Naive B cell (primary cell): ENCODE results near the gene DEPP1. TPM values are rescaled to one million over a fixed set of nuclear protein-coding genes. Genes with fewer than 3 reads are reported as not detected.

ENCODE experiments used
- ATAC-seq, 2 donors: fragments of 150-1000 bp; cut with Tn5 transposase; 2 replicates each; pipeline ENCODE4 v1.10.0; 2021; ENCODE audit warnings: low read depth in 2 of 2, mild to moderate bottlenecking in 2 of 2, moderate library complexity in 2 of 2
- DNase-seq: peaks from one replicate; pipeline ENCODE4 v3.0.0; 2022
- H3K27ac Mint-ChIP-seq, 6 donors: one replicate each; pipeline ENCODE4 v1.8.0; 2020 to 2022; ENCODE audit warnings: mild to moderate bottlenecking in 6 of 6, mixed read lengths in 6 of 6, moderate library complexity in 5 of 6, inconsistent platforms in 2 of 6
- H3K27me3 Mint-ChIP-seq, 3 donors: one replicate each; pipeline ENCODE4 v1.8.0; 2021 to 2022; ENCODE audit warnings: mixed read lengths in 3 of 3, mild to moderate bottlenecking in 1 of 3
- H3K36me3 Mint-ChIP-seq, 2 donors: one replicate each; pipeline ENCODE4 v1.8.0; 2020 to 2022; ENCODE audit warnings: mixed read lengths in 2 of 2, inconsistent platforms in 1 of 2, mild to moderate bottlenecking in 1 of 2
- H3K4me1 Mint-ChIP-seq, 3 donors: one replicate each; pipeline ENCODE4 v1.8.0; 2020 to 2022; ENCODE audit warnings: mixed read lengths in 3 of 3, inconsistent platforms in 1 of 3, mild to moderate bottlenecking in 1 of 3, moderate library complexity in 1 of 3
- H3K4me3 Mint-ChIP-seq, 8 donors: one replicate each; pipeline ENCODE4 v1.8.0; 2020 to 2022; ENCODE audit warnings: mild to moderate bottlenecking in 8 of 8, mixed read lengths in 8 of 8, moderate library complexity in 8 of 8, inconsistent platforms in 2 of 8
- H3K9me3 Mint-ChIP-seq, 7 donors: one replicate each; pipeline ENCODE4 v1.8.0; 2020 to 2022; ENCODE audit warnings: mixed read lengths in 7 of 7, mild to moderate bottlenecking in 5 of 7, inconsistent platforms in 2 of 7, moderate library complexity in 1 of 7
- polyA plus RNA-seq, 6 donors: library from polyadenylated mRNA; unstranded; fragments of 300-500 nt; fragmentation: Illumina TruSeq; gene quantifications; one replicate each; pipeline ENCODE4 v1.2.3, GENCODE V29; 2021; ENCODE audit warnings: low read depth in 6 of 6

The DEPP1 gene
- polyA plus RNA-seq, 6 donors from 2014 or later, result not detected

DNA sequence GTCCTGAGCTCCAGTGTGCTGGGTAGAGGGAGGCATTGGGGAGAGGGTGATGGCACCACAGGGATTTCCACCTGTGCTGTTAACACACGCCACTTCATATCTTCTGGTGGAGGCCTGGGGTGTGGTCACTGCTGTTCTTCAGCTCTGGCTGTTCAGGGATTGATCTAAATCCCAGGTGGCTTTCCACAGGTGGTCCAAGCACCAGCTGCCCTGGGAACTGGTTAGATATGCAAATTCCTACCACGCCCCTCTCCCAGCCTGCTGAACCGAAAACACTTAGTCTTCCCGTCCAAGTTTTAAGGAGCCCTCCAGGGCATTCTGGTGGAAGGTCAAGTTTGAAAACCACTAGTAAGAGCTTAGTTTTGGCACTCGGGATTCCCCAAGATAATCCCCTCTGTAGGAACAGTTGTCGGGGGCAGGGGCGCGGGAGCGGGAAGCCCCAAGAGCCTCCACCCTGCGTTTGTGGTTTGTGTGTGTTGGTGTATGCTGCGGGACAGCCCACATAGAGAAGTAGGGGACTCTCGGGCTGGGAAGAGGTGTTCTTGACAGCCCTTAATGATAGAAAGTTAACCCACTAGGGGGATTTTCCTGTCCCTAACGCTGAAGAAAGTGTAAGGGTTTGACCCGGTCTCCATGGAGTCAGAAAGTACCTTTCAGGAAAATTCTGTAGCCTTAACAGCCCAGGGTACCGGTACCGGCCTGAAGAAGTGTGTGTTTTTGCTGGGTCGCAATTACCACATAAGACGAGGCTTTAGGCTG lies 5.1 kb downstream of the DEPP1 start:
- ATAC-seq (peak; percentile 59 to 62), DNase-seq (no peak)
- peak overlapping the region; percentile 46 to 93 (median 74) for H3K27ac Mint-ChIP-seq
- peaks cover 18 to 29% (median 29%) of the 10 kb centered on the region in 3 donors for H3K4me1 Mint-ChIP-seq
- no peaks in the 10 kb centered on the region for H3K9me3 Mint-ChIP-seq
- H3K36me3 Mint-ChIP-seq, result no peaks in the 10 kb centered on the region
- peaks cover 0 to 13% (median 4%) of the 10 kb centered on the region in 3 donors for H3K27me3 Mint-ChIP-seq
- peak overlapping the region; percentile 57 to 89 (median 76) for H3K4me3 Mint-ChIP-seq

DNA sequence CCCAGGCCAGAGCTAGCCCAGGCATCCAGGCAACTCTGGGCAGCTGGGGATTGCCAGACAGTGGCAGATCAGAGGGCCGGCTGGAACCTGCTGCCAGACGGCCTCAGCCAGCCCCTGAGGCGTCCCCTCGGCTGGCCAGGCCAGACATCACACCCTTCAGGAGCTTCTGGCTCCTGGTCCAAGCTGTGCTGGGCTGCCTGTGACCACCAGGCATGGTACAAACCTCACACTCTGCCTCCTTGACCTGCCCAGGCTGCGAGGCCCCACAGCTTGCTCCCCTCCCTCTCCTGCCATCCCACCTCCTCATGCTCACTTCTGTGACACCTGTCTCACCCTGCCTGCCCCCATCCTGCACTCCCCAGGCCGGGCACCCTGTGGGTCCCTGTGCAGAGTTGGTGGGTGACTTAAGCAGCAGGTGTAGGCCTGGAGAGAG lies 5.7 kb downstream of the DEPP1 start:
- Mint-ChIP-seq H3K27me3 (peaks cover 0 to 13% (median 4%) of the 10 kb centered on the region in 3 donors), H3K36me3 (no peaks in the 10 kb centered on the region), H3K27ac (peak overlapping the region in 3 of 6 donors; percentile 46 to 86 (median 49)), H3K4me3 (peak overlapping the region in 4 of 8 donors; percentile 47 to 78 (median 58)), H3K4me1 (peaks cover 22 to 34% (median 33%) of the 10 kb centered on the region in 3 donors), H3K9me3 (peaks cover 0 to 1% (median 0%) of the 10 kb centered on the region in 7 donors)
- no peak for ATAC-seq
- DNase-seq, result no peak

DNA sequence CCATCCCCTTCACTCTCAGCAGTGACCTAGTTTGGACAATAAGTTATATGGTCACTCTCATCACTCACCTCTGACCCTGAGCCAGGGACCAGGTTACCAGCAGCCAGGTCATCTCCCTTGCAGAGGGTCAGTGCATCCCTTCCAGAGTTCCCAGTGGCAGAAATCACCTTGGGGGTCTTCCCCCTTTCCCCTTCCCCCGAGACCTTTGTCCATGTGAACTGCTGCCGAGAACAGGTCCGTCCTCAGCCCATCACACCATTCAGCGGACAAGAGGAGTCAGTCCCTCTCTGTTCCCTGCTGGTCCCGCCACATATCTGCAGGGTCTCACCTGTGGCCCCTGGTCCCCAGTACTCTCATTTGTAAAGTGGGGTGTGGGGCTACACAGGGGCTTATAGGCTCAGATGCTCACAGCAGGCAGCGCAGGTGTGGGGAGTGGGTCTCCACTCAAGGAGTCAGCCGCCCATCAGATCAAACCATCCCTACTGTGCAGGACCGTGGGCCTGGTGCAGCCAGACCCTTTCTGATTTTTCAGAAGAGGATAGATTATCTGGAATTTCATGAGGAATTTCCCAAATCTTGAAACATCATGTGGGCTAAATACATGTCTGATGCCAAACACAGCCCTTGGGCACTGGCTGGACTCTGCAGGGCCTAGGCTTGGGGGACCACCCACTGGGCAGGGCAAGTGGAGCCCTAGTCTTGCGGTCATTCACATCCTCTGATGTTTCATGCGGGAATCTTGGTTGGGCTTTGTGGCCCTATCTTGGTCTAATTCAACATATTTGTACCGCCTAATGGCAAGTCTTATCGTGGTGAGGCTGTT lies 6.5 kb downstream of the DEPP1 start:
- no peak for ATAC-seq
- H3K27me3 Mint-ChIP-seq, result peaks cover 0 to 12% (median 4%) of the 10 kb centered on the region in 3 donors
- no peak overlapping the region for H3K4me3 Mint-ChIP-seq
- H3K4me1 Mint-ChIP-seq, result peaks cover 26 to 42% (median 39%) of the 10 kb centered on the region in 3 donors
- H3K9me3 Mint-ChIP-seq, result peaks cover 0 to 1% (median 0%) of the 10 kb centered on the region in 7 donors
- H3K27ac Mint-ChIP-seq, result peak overlapping the region in 4 of 6 donors; percentile 26 to 53 (median 48)
- H3K36me3 Mint-ChIP-seq, result no peaks in the 10 kb centered on the region
- DNase-seq, result no peak

DNA sequence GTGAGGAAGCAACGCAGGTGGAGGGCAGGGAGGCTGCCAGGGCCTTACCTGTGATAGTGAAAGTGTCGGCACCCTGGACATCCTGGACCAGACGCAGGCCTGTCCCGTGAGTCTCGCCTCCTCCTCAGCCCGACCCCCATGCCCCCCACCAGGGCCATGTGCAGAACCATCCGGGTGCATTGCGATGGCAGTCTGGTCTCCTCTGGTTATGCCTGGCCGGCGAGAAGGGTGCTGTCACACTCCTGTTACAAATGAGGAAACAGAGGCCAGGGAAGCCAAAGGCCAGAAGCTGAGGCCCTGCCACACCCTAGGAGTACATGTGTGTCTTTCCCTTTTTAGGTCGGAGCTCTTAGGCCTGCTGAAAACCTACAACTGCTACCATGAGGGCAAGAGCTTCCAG lies 7.2 kb downstream of the DEPP1 start:
- H3K36me3 Mint-ChIP-seq, result no peaks in the 10 kb centered on the region
- peaks cover 0 to 5% (median 0%) of the 10 kb centered on the region in 3 donors for H3K27me3 Mint-ChIP-seq
- H3K4me1 Mint-ChIP-seq, result peaks cover 26 to 42% (median 40%) of the 10 kb centered on the region in 3 donors
- DNase-seq (no peak), ATAC-seq (no peak)
- H3K9me3 Mint-ChIP-seq, result peaks cover 0 to 1% (median 0%) of the 10 kb centered on the region in 7 donors
- H3K27ac Mint-ChIP-seq, result peak overlapping the region in 2 of 6 donors; percentile 28 to 70
- H3K4me3 Mint-ChIP-seq, result no peak overlapping the region

DNA sequence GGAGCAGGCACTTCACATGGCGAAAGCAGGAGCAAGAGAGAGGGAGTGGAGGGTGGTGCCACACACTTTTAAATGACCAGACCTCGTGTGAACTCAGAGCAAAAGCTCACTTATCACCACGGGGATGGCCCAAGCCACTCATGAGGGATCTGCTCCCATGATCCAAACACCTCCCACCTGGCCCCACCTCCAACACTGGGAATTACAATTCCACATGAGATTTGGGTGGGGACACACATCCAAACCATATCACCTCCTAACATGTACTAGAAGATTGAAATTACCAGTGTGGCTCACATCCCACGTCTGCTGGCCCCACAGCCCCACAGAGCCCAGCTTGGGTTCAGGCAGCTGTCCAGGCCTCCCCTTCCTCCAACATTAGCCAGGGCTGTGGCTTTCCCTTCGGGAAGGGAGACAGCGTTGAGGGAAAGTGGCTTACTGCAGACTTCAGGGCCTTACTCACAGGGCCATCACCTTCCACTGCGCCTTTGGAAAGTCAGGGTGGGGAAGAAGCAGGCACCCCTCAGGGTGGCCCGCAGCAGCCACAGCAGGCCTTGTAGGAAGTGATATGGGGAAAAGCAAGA lies 7.7 kb downstream of the DEPP1 start:
- DNase-seq (no peak), ATAC-seq (no peak)
- Mint-ChIP-seq H3K4me1 (peaks cover 31 to 48% (median 46%) of the 10 kb centered on the region in 3 donors), H3K27me3 (peaks cover 0 to 2% (median 0%) of the 10 kb centered on the region in 3 donors), H3K4me3 (peak overlapping the region in 1 of 8 donors; percentile 12), H3K27ac (peak overlapping the region in 3 of 6 donors; percentile 28 to 70 (median 68)), H3K9me3 (peaks cover 0 to 1% (median 0%) of the 10 kb centered on the region in 7 donors), H3K36me3 (no peaks in the 10 kb centered on the region)

DNA sequence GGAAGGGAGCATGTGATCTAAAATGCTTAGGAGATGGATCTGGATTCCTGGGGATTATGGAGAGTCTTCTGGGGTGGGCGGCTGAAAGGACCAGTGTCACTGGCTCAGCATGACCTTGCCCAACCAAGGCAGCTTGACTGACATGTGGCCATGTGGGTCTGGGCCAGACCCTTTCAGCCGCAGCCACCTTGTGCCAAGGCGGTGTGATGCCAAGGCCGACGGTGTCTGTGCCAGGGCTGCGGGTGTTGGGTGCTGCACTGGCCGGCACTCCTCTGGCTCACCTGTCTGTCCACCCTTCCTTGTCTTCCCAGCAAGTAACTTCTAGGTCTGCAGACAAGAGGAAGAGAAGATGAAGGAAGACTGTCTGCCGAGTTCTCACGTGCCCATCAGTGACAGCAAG lies 8.8 kb downstream of the DEPP1 start:
- no peak for DNase-seq
- no peak overlapping the region for H3K4me3 Mint-ChIP-seq
- peaks cover 38 to 58% (median 50%) of the 10 kb centered on the region in 3 donors for H3K4me1 Mint-ChIP-seq
- no peak for ATAC-seq
- peaks cover 0 to 1% (median 0%) of the 10 kb centered on the region in 7 donors for H3K9me3 Mint-ChIP-seq
- no peaks in the 10 kb centered on the region for H3K27me3 Mint-ChIP-seq
- no peaks in the 10 kb centered on the region for H3K36me3 Mint-ChIP-seq
- peak overlapping the region in 1 of 6 donors; percentile 47 for H3K27ac Mint-ChIP-seq

DNA sequence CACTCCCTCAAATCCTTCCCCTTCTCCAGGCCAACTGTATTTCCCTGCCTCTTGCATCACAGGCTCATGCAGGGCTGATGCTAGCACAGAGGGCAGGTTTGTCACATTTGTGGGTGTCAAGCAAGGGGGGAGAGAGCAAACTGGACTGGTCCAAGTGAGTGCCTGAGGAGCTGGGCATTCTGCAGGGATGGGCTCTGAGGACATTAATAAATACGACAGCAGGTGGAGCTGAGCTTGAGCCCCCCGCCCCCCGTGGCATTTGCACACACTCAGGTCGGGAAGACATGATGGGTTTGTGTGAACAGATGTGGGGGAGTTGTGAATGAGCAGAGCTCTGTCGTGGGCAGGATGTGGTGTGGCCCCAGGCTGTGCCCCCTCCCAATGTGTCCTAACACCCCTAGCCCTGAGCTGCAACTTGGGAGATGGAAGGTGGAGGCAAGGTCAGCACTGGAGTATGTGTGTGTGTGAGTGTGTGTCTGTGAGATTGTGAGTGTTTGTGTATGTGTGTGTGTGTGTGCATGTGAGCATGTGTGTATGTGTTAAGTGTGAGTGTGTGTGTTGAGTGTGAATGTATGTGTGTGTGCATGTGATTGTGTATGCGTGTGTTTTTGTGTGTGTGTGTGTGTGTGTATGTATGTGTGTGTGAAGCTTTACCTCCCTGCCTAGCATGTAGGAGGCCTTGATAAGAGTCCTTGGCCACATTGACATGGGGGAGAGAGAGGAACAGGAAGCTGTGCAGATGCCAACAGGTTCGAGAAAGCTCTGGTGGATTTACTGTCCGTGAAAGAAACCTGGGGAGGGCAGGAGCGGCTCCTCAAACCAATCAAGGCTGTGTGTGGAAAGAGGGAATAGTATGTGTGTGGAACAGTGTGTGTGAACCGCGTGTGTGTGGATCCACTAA lies 9.9 kb downstream of the DEPP1 start:
- H3K4me3 Mint-ChIP-seq, result peak overlapping the region in 1 of 8 donors; percentile 0
- peak overlapping the region in 2 of 6 donors; percentile 32 to 53 for H3K27ac Mint-ChIP-seq
- no peaks in the 10 kb centered on the region for H3K36me3 Mint-ChIP-seq
- ATAC-seq (no peak), DNase-seq (no peak)
- peaks cover 41 to 60% (median 52%) of the 10 kb centered on the region in 3 donors for H3K4me1 Mint-ChIP-seq
- no peaks in the 10 kb centered on the region for H3K27me3 Mint-ChIP-seq
- H3K9me3 Mint-ChIP-seq, result peaks cover 0 to 1% (median 0%) of the 10 kb centered on the region in 7 donors

DNA sequence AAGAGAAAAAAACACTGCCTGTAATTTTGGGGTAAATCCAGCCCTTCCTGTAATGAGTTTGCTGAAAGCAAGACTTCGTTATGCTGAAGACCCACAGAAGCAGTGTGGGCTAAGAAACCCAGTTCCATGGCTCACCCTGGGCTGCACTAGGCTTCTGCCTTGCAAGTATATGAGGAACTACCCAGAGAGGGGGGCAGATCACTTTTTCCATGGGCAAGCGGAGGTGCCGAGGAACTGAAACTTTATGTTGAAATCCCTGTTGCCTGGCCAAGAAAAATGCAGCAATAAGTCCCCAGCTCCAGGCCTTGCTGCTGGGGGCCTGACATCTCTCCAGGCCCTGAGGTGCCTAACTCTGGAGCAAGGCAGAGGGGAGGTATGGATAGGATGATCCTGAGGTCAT lies 10.5 kb downstream of the DEPP1 start:
- no peaks in the 10 kb centered on the region for H3K36me3 Mint-ChIP-seq
- H3K27me3 Mint-ChIP-seq, result peaks cover 0 to 6% (median 0%) of the 10 kb centered on the region in 3 donors
- DNase-seq (no peak), ATAC-seq (peak; percentile 62 to 70)
- H3K4me3 Mint-ChIP-seq, result peak overlapping the region in 4 of 8 donors; percentile 22 to 59 (median 36)
- peaks cover 0 to 1% (median 0%) of the 10 kb centered on the region in 7 donors for H3K9me3 Mint-ChIP-seq
- peaks cover 41 to 60% (median 52%) of the 10 kb centered on the region in 3 donors for H3K4me1 Mint-ChIP-seq
- peak overlapping the region in 2 of 6 donors; percentile 26 to 30 for H3K27ac Mint-ChIP-seq

DNA sequence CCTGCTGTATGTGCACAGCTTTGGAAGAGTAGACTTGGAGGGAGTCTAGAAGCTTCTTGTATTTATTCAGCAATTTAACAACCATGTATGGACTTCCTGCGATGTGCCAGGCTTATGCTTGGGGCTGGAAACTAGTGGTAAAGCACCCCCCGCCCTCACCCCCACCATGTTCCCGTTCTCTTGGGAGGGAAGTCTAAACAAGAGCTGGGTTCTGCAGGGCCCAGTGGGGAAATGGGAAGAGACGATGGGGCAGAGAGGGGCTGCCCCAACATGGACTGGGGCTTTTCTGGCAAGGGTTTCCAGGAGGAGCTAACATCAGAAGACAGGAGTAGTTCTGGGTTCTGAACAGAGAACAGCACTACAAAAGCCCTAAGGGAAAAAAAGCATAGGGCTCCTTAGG lies 11.0 kb downstream of the DEPP1 start:
- H3K9me3 Mint-ChIP-seq, result peaks cover 0 to 1% (median 0%) of the 10 kb centered on the region in 7 donors
- no peak for ATAC-seq
- peaks cover 41 to 60% (median 56%) of the 10 kb centered on the region in 3 donors for H3K4me1 Mint-ChIP-seq
- peak overlapping the region in 1 of 8 donors; percentile 30 for H3K4me3 Mint-ChIP-seq
- no peaks in the 10 kb centered on the region for H3K36me3 Mint-ChIP-seq
- no peak for DNase-seq
- H3K27ac Mint-ChIP-seq, result no peak overlapping the region
- peaks cover 0 to 11% (median 5%) of the 10 kb centered on the region in 3 donors for H3K27me3 Mint-ChIP-seq

DNA sequence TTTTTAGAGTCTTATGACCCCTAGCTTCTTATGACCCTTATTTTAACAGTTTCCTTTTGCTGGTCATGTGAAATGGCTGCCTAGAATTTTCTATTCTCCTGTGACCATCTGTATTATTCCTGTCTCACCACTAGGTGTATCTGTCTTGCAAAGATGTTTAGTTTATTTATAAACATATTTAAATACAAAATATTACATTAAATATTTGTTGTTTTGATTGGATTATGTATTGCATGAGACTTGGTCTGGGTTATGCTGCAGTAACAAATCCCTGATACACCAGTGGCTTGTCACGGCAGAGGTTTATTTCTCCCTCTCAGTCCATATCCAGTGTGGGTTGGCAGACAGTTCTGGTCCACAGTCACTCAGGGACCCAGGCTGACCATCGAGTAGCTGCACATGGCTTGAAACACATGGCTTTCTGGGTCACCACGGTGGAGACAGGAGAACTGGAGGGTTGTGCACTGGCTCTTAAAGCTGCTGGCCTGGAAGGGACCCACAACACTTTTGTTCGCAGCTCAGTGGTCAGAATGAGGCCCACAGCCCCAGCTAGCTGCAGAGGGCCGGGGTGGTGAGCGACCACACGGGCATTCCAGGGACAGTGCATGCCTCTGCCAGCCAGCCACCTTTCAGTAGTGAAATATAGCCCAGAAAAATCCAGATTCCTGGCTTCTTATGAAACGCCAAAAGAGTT lies 11.6 kb downstream of the DEPP1 start:
- Mint-ChIP-seq H3K9me3 (peaks cover 0 to 1% (median 0%) of the 10 kb centered on the region in 7 donors), H3K36me3 (no peaks in the 10 kb centered on the region), H3K27ac (no peak overlapping the region), H3K27me3 (peaks cover 0 to 15% (median 9%) of the 10 kb centered on the region in 3 donors), H3K4me1 (peaks cover 42 to 64% (median 58%) of the 10 kb centered on the region in 3 donors), H3K4me3 (no peak overlapping the region)
- ATAC-seq (no peak), DNase-seq (no peak)

DNA sequence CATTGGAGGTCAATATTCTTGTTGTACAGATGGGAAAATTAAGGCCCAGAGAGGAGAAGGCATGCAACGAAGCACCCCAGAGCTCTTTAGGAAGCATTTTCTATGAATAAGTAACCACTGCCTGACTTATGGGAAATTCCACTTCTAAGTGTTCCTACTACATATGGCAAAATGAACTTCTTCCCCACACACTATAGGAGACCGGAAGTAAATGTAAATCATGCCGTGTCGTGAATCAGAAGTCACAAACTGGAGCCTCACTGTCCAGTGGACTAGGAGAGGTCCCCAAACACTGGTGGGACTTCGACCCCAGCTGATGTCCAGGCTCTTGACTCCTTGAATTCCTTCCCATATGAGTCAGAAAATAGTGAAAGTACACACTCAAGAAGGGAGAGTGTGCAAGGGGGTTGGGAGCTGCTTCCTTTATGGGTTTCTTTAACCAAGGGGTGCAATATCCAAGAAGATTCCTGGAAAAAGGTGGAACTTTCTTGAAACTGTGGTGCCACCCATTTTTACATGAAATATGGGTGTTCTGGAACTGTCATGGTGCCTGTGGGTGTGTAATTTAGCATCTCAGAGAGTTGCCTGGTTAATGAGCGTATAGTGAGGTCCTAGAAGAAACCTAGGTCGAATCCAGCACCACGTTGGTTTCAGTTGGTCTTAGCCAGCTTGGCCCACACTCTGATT lies 12.3 kb downstream of the DEPP1 start:
- peaks cover 42 to 64% (median 56%) of the 10 kb centered on the region in 3 donors for H3K4me1 Mint-ChIP-seq
- peak overlapping the region in 1 of 6 donors; percentile 29 for H3K27ac Mint-ChIP-seq

More for the DNA sequence above, 12.3 kb downstream of the DEPP1 start:
- Mint-ChIP-seq H3K27me3 (peaks cover 0 to 15% (median 9%) of the 10 kb centered on the region in 3 donors), H3K36me3 (no peaks in the 10 kb centered on the region), H3K4me3 (no peak overlapping the region), H3K9me3 (peaks cover 0 to 1% (median 0%) of the 10 kb centered on the region in 7 donors)
- ATAC-seq (no peak), DNase-seq (no peak)
